Astrocyte (in vitro differentiated cells and primary cell): ENCODE data around the gene WWC2.

Source experiments
- CTCF ChIP-seq: IDR thresholded peaks from 2 replicates; pipeline ENCODE4 v1.5.1; 2011; ENCODE audit warnings: low read depth, mild to moderate bottlenecking, inconsistent platforms, low read length, moderate library complexity; ENCODE audit not compliant: insufficient read depth
- EZH2 ChIP-seq: IDR thresholded peaks from 2 replicates; pipeline ENCODE4 v1.6.1; 2012; ENCODE audit warnings: mild to moderate bottlenecking, low read length, inconsistent platforms; ENCODE audit not compliant: insufficient read depth

- TF ChIP-seq CTCF: no peak
- no peak for TF ChIP-seq EZH2
These were observed 112.5 kb downstream of the WWC2 start for GRCh38 chr4:183211533-183211932.
